ENCODE measurements around the gene SOAT2. TPM values are rescaled to one million over a fixed set of nuclear protein-coding genes. Genes with fewer than 3 reads are reported as not detected.

Gene SOAT2
- total RNA-seq, 4 donors from 2014 or later = 13.3 to 55.0 (median 34.5) TPM; not detected in 1

GRCh38 chr12:53113136-53113705 is 9.9 kb downstream of the SOAT2 start:
- no peak for DNase-seq
- no peak overlapping the region for H3K4me3 ChIP-seq

GRCh38 chr12:53113951-53114350 is 10.7 kb downstream of the SOAT2 start:
- Histone ChIP-seq H3K27me3 (no peaks in the 10 kb centered on the region), H3K9me3 (no peaks in the 10 kb centered on the region), H3K36me3 (no peaks in the 10 kb centered on the region), H3K4me3 (no peak overlapping the region), H3K4me1 (no peaks in the 10 kb centered on the region), H3K27ac (no peak overlapping the region)
- TF ChIP-seq CTCF (IDR thresholded peaks at IDR 0.05) (no peak), POLR2A (IDR thresholded peaks at IDR 0.05) (no peak)
- no peak for DNase-seq

More at GRCh38 chr12:53113136-53113705, 9.9 kb downstream of the SOAT2 start:
- Histone ChIP-seq H3K36me3 (no peaks in the 10 kb centered on the region), H3K27ac (no peak overlapping the region), H3K4me1 (no peaks in the 10 kb centered on the region), H3K9me3 (no peaks in the 10 kb centered on the region), H3K27me3 (no peaks in the 10 kb centered on the region)
- TF ChIP-seq POLR2A (IDR thresholded peaks at IDR 0.05) = no peak
- TF ChIP-seq CTCF (IDR thresholded peaks at IDR 0.05) = no peak

GRCh38 chr12:53115112-53115890 is 12.0 kb downstream of the SOAT2 start:
- H3K27me3 ChIP-seq = no peaks in the 10 kb centered on the region
- TF ChIP-seq CTCF (IDR thresholded peaks at IDR 0.05) (no peak), POLR2A (IDR thresholded peaks at IDR 0.05) (no peak)
- DNase-seq = no peak
- H3K36me3 ChIP-seq = no peaks in the 10 kb centered on the region
- H3K27ac ChIP-seq = no peak overlapping the region
- H3K4me1 ChIP-seq = no peaks in the 10 kb centered on the region
- no peaks in the 10 kb centered on the region for H3K9me3 ChIP-seq
- H3K4me3 ChIP-seq = no peak overlapping the region

- H3K27me3 ChIP-seq = no peaks in the 10 kb centered on the region
- no peaks in the 10 kb centered on the region for H3K9me3 ChIP-seq
- no peak for TF ChIP-seq POLR2A (IDR thresholded peaks at IDR 0.05)
- no peak for TF ChIP-seq CTCF (IDR thresholded peaks at IDR 0.05)
- DNase-seq = no peak
- no peaks in the 10 kb centered on the region for H3K4me1 ChIP-seq
- no peak overlapping the region for H3K4me3 ChIP-seq
- H3K27ac ChIP-seq = no peak overlapping the region
- no peaks in the 10 kb centered on the region for H3K36me3 ChIP-seq
Observed at GRCh38 chr12:53115891-53116648, 12.8 kb downstream of the SOAT2 start.

GRCh38 chr12:53118751-53119300 is 15.5 kb downstream of the SOAT2 start:
- no peaks in the 10 kb centered on the region for H3K36me3 ChIP-seq
- H3K4me1 ChIP-seq = no peaks in the 10 kb centered on the region
- H3K27ac ChIP-seq = peak overlapping the region in 1 of 4 donors; percentile 25
- TF ChIP-seq CTCF (IDR thresholded peaks at IDR 0.05) (no peak), POLR2A (IDR thresholded peaks at IDR 0.05) (no peak)
- no peaks in the 10 kb centered on the region for H3K27me3 ChIP-seq
- H3K9me3 ChIP-seq = no peaks in the 10 kb centered on the region
- DNase-seq = peak in 1 of 3 donors; percentile 58
- H3K4me3 ChIP-seq = no peak overlapping the region
